MM.1S (cell line): Measurements from ENCODE around the gene TP73.

Experiments
- EZH2 ChIP-seq: fragments of 300-600 bp; sonication (generic); optimal IDR thresholded peaks from 2 replicates; pipeline ENCODE3; 2017; ENCODE audit warnings: low read depth, mild to moderate bottlenecking, antibody characterized with exemption, low read length, mixed read lengths
- TF ChIP-seq, protein P1 (sequence below): fragments of 300-600 bp; sonication (generic); IDR thresholded peaks from 2 replicates; pipeline ENCODE4 v1.5.1; 2016; ENCODE audit warnings: antibody characterized with exemption, low read length, mixed read lengths

GRCh38 chr1:3746830-3747521 lies 94.7 kb downstream of the TP73 start:
- TF ChIP-seq EZH2, result no peak
- TF ChIP-seq, protein P1, sequence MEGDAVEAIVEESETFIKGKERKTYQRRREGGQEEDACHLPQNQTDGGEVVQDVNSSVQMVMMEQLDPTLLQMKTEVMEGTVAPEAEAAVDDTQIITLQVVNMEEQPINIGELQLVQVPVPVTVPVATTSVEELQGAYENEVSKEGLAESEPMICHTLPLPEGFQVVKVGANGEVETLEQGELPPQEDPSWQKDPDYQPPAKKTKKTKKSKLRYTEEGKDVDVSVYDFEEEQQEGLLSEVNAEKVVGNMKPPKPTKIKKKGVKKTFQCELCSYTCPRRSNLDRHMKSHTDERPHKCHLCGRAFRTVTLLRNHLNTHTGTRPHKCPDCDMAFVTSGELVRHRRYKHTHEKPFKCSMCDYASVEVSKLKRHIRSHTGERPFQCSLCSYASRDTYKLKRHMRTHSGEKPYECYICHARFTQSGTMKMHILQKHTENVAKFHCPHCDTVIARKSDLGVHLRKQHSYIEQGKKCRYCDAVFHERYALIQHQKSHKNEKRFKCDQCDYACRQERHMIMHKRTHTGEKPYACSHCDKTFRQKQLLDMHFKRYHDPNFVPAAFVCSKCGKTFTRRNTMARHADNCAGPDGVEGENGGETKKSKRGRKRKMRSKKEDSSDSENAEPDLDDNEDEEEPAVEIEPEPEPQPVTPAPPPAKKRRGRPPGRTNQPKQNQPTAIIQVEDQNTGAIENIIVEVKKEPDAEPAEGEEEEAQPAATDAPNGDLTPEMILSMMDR, result no peak
